D341Med (cell line): Measurements from ENCODE around the gene TSC22D2.
A peak's percentile ranks its signal among the peaks of the same experiment; 100 is the strongest.

Experiments used
- DNase-seq: peaks from one replicate; pipeline ENCODE4 v3.0.0; 2012; ENCODE audit warnings: low spot score

Gene TSC22D2

GRCh38 chr3:150408221-150409124 is at the start of gene TSC22D2:
TSS of gene TSC22D2 (plus strand) at chr3:150408298. CDS start at chr3:150409351, 1,053 bp downstream.
- DNase-seq, result peak; percentile 95

- no peak for DNase-seq
Observed at GRCh38 chr3:150359381-150359780, 48.7 kb upstream of the TSC22D2 start.

GRCh38 chr3:150360966-150361365 is 47.1 kb upstream of the TSC22D2 start:
- no peak for DNase-seq

- DNase-seq, result no peak
Observed at GRCh38 chr3:150362515-150363302, 45.4 kb upstream of the TSC22D2 start.

- DNase-seq, result no peak
Observed at GRCh38 chr3:150363420-150363819, 44.7 kb upstream of the TSC22D2 start.

- DNase-seq, result no peak
Observed at GRCh38 chr3:150365132-150365604, 42.9 kb upstream of the TSC22D2 start.

GRCh38 chr3:150367757-150368156 is 40.3 kb upstream of the TSC22D2 start:
- DNase-seq, result no peak

- no peak for DNase-seq
Observed at GRCh38 chr3:150370122-150370602, 37.9 kb upstream of the TSC22D2 start.

- no peak for DNase-seq
Observed at GRCh38 chr3:150370999-150371398, 37.1 kb upstream of the TSC22D2 start.

GRCh38 chr3:150371741-150372254 is 36.3 kb upstream of the TSC22D2 start:
- DNase-seq, result no peak

GRCh38 chr3:150372320-150372719 is 35.8 kb upstream of the TSC22D2 start:
- no peak for DNase-seq

- DNase-seq, result peak; percentile 38
Observed at GRCh38 chr3:150372722-150373121, 35.4 kb upstream of the TSC22D2 start.

GRCh38 chr3:150373234-150373875 is 34.7 kb upstream of the TSC22D2 start:
- DNase-seq, result no peak

GRCh38 chr3:150374975-150375374 is 33.1 kb upstream of the TSC22D2 start:
- DNase-seq, result no peak

- DNase-seq, result no peak
Observed at GRCh38 chr3:150376001-150376848, 31.9 kb upstream of the TSC22D2 start.

- DNase-seq, result no peak
Observed at GRCh38 chr3:150377601-150378300, 30.3 kb upstream of the TSC22D2 start.

GRCh38 chr3:150378301-150378748 is 29.8 kb upstream of the TSC22D2 start:
- no peak for DNase-seq

- no peak for DNase-seq
Observed at GRCh38 chr3:150379469-150379868, 28.6 kb upstream of the TSC22D2 start.

GRCh38 chr3:150384296-150385212 is 23.5 kb upstream of the TSC22D2 start:
- no peak for DNase-seq
